Testis (tissue), 3 donors: ENCODE results near the gene CRYGS. TPM values are rescaled to one million over a fixed set of nuclear protein-coding genes. Genes with fewer than 3 reads are reported as not detected.
"Not testable (repeated sequence)": the region's sequence is repeated elsewhere in the genome, so short reads cannot be mapped to it uniquely, and the experiment has no call there.

Source experiments
- DNase-seq: peaks from one replicate; pipeline ENCODE4 v3.0.0-alpha.2; 2019
- H3K27ac ChIP-seq, 2 donors: fragments of 200-600 bp; sonication (generic); one replicate each; pipeline ENCODE4 v1.5.1; 2019
- H3K27me3 ChIP-seq: fragments of 200-600 bp; sonication (generic); one replicate; pipeline ENCODE4 v1.5.1; 2019
- H3K36me3 ChIP-seq: fragments of 200-600 bp; sonication (generic); one replicate; pipeline ENCODE4 v1.5.1; 2017; ENCODE audit warnings: low read depth; ENCODE audit errors: missing control alignments
- H3K4me1 ChIP-seq: fragments of 200-600 bp; sonication (generic); one replicate; pipeline ENCODE4 v1.5.1; 2019
- H3K4me3 ChIP-seq, 2 donors: fragments of 200-600 bp; sonication (generic); one replicate each; pipeline ENCODE4 v1.5.1; 2017 to 2019
- H3K9me3 ChIP-seq: fragments of 200-600 bp; sonication (generic); one replicate; pipeline ENCODE4 v1.5.1; 2017
- POLR2A ChIP-seq: fragments of 450-650 bp; IDR thresholded peaks from one replicate; pipeline ENCODE4 v1.6.1; 2017; ENCODE audit warnings: antibody characterized with exemption, mild to moderate bottlenecking, moderate library complexity
- WGBS, 2 donors: methylation state at CpG; one replicate each; pipeline ENCODE4 v1.1.5; 2018; 5-methylcytosine and 5-hydroxymethylcytosine counted together
- intact Hi-C: fragments of 100-400 bp; cut with DNase I; formaldehyde crosslinking; loops from one replicate; pipeline ENCODE4 v1.15.1; 2023; ENCODE audit warnings: low total_unique reads
- polyA plus RNA-seq: library from polyadenylated mRNA; stranded (reverse); fragments of 350-450 nt; fragmentation: Illumina TruSeq; extraction: RNeasy Lipid Tissue Mini Kit (QIAGEN cat#74804); gene quantifications from one replicate; pipeline ENCODE4 v1.2.3, GENCODE V29; 2014; ENCODE audit warnings: low read depth, low replicate concordance; ENCODE audit not compliant: insufficient read depth
- total RNA-seq, 2 donors: library from RNA; depleted of rRNA; stranded (reverse); fragments of >200 nt; gene quantifications; one replicate each; pipeline ENCODE4 v1.2.3, GENCODE V29; 2016
- TF ChIP-seq, protein P1 (sequence below), 3 experiments: fragments of 450-650 bp in 2 of 3; fragments of 200-600 bp in 1 of 3; sonication (generic) in 1 of 3; IDR thresholded peaks; one replicate each; pipeline ENCODE4 v1.5.1; 2016 to 2019; ENCODE audit warnings: antibody characterized with exemption in 3 of 3, mild to moderate bottlenecking in 2 of 3, moderate library complexity in 1 of 3

Gene CRYGS
- total and polyA plus RNA-seq, 3 donors from 2014 or later: 6.1 to 8.6 (median 6.3) TPM

- intact Hi-C loops: no loop called here
Observed at GRCh38 chr3:186589856-186590579, 45.8 kb upstream of the CRYGS start.

DNA sequence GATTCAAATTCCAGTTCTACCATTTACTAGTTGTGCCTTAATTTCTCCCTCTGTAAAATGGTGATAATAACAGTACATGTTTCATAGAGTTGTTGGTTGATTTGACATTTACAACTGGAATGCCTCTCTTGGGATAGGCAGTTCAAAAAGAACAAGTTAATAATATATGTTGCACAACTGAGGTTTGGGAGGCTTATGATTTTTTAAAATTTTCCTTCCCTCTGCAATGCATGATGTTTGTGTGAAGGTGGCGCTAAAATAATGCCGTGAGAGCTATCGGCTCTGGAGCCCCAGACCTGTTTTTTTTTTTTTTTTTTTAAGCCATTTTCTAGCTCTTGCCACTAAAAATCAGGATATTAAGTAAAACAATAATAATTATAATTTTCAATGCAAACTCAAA, 44.9 kb upstream of the CRYGS start:
- no peak for DNase-seq
- no peaks in the 10 kb centered on the region for H3K27me3 ChIP-seq
- no peak overlapping the region for H3K27ac ChIP-seq
- no peak overlapping the region for H3K4me3 ChIP-seq
- 50 to 51% methylated on average over 3 of the region's 3 CpGs for WGBS, 2 donors
- H3K9me3 ChIP-seq: no peaks in the 10 kb centered on the region
- intact Hi-C loops: no loop called here
- no peaks in the 10 kb centered on the region for H3K36me3 ChIP-seq
- no peak for TF ChIP-seq POLR2A
- TF ChIP-seq, protein P1, sequence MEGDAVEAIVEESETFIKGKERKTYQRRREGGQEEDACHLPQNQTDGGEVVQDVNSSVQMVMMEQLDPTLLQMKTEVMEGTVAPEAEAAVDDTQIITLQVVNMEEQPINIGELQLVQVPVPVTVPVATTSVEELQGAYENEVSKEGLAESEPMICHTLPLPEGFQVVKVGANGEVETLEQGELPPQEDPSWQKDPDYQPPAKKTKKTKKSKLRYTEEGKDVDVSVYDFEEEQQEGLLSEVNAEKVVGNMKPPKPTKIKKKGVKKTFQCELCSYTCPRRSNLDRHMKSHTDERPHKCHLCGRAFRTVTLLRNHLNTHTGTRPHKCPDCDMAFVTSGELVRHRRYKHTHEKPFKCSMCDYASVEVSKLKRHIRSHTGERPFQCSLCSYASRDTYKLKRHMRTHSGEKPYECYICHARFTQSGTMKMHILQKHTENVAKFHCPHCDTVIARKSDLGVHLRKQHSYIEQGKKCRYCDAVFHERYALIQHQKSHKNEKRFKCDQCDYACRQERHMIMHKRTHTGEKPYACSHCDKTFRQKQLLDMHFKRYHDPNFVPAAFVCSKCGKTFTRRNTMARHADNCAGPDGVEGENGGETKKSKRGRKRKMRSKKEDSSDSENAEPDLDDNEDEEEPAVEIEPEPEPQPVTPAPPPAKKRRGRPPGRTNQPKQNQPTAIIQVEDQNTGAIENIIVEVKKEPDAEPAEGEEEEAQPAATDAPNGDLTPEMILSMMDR (IDR thresholded peaks at IDR 0.05): no peak
- no peaks in the 10 kb centered on the region for H3K4me1 ChIP-seq

More at GRCh38 chr3:186589856-186590579, 45.8 kb upstream of the CRYGS start:
- no peaks in the 10 kb centered on the region for H3K27me3 ChIP-seq
- no peak overlapping the region for H3K4me3 ChIP-seq
- H3K4me1 ChIP-seq: no peaks in the 10 kb centered on the region
- H3K27ac ChIP-seq: no peak overlapping the region
- no peak for DNase-seq
- no peak for TF ChIP-seq POLR2A
- TF ChIP-seq, protein P1 (IDR thresholded peaks at IDR 0.05): no peak
- 74 to 82% methylated on average over 5 of the region's 5 CpGs for WGBS, 2 donors
- no peaks in the 10 kb centered on the region for H3K36me3 ChIP-seq
- H3K9me3 ChIP-seq: no peaks in the 10 kb centered on the region

DNA sequence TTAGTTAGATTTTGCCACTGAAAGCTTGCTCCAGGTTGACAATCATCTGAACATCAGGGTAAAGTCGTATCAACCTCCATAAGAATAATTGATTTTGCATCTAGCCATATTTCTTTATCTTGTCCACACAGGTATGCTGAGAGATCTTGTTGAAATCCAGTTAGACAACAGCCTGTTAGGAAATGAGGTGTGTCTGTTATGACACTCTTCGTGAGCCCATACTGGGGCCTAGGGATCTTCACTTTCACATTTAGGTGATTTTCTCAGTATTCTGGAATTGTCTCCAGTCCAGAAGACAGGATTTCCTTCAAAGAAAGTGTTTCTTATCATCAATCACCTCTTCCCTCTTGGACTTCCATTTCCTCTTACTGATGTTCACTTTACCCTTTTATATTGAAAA, 44.5 kb upstream of the CRYGS start:
- Histone ChIP-seq H3K4me3 (no peak overlapping the region), H3K9me3 (no peaks in the 10 kb centered on the region), H3K4me1 (no peaks in the 10 kb centered on the region), H3K27ac (no peak overlapping the region), H3K36me3 (no peaks in the 10 kb centered on the region), H3K27me3 (no peaks in the 10 kb centered on the region)
- intact Hi-C loops: no loop called here
- DNase-seq: no peak
- TF ChIP-seq POLR2A: no peak
- TF ChIP-seq, protein P1 (IDR thresholded peaks at IDR 0.05): no peak
- WGBS, 2 donors: 82 to 85% methylated on average over 2 of the region's 2 CpGs

DNA sequence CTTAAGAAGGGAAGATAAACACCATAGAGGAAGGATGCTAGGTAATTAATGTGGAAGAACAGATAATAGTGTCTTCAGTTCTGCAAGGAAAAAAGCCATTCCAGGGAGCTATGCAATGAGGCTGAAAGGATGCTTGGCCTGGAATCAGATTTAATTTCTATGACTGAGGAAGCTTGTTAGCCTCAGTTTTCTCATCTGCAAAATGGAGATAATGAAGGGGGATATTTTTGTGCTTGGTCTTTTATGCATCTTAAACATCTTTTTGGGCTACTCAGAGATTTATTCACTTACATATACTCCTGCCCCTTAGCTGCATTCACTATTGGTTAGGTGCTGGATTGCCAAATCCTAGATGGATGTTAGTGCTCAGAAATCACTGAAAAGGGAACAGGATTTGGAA, 43.0 kb upstream of the CRYGS start:
- TF ChIP-seq POLR2A: no peak
- TF ChIP-seq, protein P1 (IDR thresholded peaks at IDR 0.05): no peak
- no peaks in the 10 kb centered on the region for H3K36me3 ChIP-seq
- H3K9me3 ChIP-seq: no peaks in the 10 kb centered on the region
- H3K4me3 ChIP-seq: no peak overlapping the region
- intact Hi-C loops: no loop called here
- DNase-seq: no peak
- no peaks in the 10 kb centered on the region for H3K4me1 ChIP-seq
- no peaks in the 10 kb centered on the region for H3K27me3 ChIP-seq
- no peak overlapping the region for H3K27ac ChIP-seq

- H3K27ac ChIP-seq, H3K36me3 ChIP-seq, H3K9me3 ChIP-seq, H3K27me3 ChIP-seq, H3K4me3 ChIP-seq, intact Hi-C loops, DNase-seq, H3K4me1 ChIP-seq: not testable (repeated sequence)
- 82 to 91% methylated on average over 9 of the region's 9 CpGs for WGBS, 2 donors
Observed at GRCh38 chr3:186586245-186586644, 42.1 kb upstream of the CRYGS start.
